Measurements from ENCODE around the gene PTGFRN.
A peak's percentile ranks its signal among the peaks of the same experiment; 100 is the strongest.

The PTGFRN gene

GRCh38 chr1:116916533-116917445, 7.1 kb downstream of the PTGFRN start:
- peak; percentile 35 for DNase-seq

- DNase-seq, result peak; percentile 11
Measured at GRCh38 chr1:116918714-116919357, 9.1 kb downstream of the PTGFRN start.

GRCh38 chr1:116919802-116920201, 10.1 kb downstream of the PTGFRN start:
- DNase-seq, result no peak

GRCh38 chr1:116920211-116920610, 10.5 kb downstream of the PTGFRN start:
- DNase-seq, result no peak

- DNase-seq, result no peak
Measured at GRCh38 chr1:116921301-116921885, 11.7 kb downstream of the PTGFRN start.

- DNase-seq, result no peak
Measured at GRCh38 chr1:116921937-116922336, 12.2 kb downstream of the PTGFRN start.

GRCh38 chr1:116923421-116923820, 13.7 kb downstream of the PTGFRN start:
- no peak for DNase-seq

GRCh38 chr1:116927049-116927798, 17.5 kb downstream of the PTGFRN start:
- no peak for DNase-seq

GRCh38 chr1:116929961-116930592, 20.4 kb downstream of the PTGFRN start:
- no peak for DNase-seq

- DNase-seq, result no peak
Measured at GRCh38 chr1:116931016-116931918, 21.6 kb downstream of the PTGFRN start.

GRCh38 chr1:116933606-116934515, 24.1 kb downstream of the PTGFRN start:
- DNase-seq, result no peak

- DNase-seq, result no peak
Measured at GRCh38 chr1:116934586-116935207, 25.0 kb downstream of the PTGFRN start.

GRCh38 chr1:116938216-116938615, 28.5 kb downstream of the PTGFRN start:
- no peak for DNase-seq

- DNase-seq, result peak; percentile 21
Measured at GRCh38 chr1:116939780-116940543, 30.2 kb downstream of the PTGFRN start.

GRCh38 chr1:116940814-116941599, 31.3 kb downstream of the PTGFRN start:
- peak; percentile 12 for DNase-seq

GRCh38 chr1:116941670-116942069, 32.0 kb downstream of the PTGFRN start:
- DNase-seq, result no peak

GRCh38 chr1:116942344-116942743, 32.6 kb downstream of the PTGFRN start:
- peak; percentile 9 for DNase-seq

GRCh38 chr1:116943438-116943837, 33.7 kb downstream of the PTGFRN start:
- peak; percentile 21 for DNase-seq

Measured in right forelimb (tissue), 1 donor.